ENCODE results near the gene ZNF268. TPM values are rescaled to one million over a fixed set of nuclear protein-coding genes. Genes with fewer than 3 reads are reported as not detected.

ZNF268 gene
- total RNA-seq, 4 donors from 2014 or later, result 15.5 to 36.9 (median 19.0) TPM

DNA sequence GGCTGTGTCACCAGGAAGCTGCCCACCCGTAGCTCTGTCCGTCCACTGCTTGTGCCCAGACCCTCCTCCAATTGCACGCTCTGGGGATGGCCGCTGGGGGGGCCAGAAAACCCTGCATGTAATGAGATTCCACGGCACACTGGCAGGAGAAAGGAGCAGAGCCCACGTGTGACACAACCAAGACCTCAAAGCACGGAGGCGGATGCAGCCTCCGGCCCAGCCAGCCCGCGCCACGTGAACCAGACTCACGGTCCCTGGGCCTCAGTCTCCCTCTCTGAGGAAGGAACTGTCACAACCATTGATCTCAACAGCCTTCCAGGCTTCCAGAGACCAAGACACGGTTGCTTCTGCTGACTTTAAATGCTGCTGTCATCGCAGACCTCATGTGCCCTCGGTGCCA, 39.9 kb downstream of the ZNF268 start:
- Histone ChIP-seq H3K4me3 (no peak overlapping the region), H3K36me3 (no peaks in the 10 kb centered on the region), H3K4me1 (no peaks in the 10 kb centered on the region), H3K27me3 (no peaks in the 10 kb centered on the region), H3K9me3 (peaks cover 0 to 76% (median 0%) of the 10 kb centered on the region in 3 donors), H3K27ac (no peak overlapping the region)
- TF ChIP-seq, protein P1, sequence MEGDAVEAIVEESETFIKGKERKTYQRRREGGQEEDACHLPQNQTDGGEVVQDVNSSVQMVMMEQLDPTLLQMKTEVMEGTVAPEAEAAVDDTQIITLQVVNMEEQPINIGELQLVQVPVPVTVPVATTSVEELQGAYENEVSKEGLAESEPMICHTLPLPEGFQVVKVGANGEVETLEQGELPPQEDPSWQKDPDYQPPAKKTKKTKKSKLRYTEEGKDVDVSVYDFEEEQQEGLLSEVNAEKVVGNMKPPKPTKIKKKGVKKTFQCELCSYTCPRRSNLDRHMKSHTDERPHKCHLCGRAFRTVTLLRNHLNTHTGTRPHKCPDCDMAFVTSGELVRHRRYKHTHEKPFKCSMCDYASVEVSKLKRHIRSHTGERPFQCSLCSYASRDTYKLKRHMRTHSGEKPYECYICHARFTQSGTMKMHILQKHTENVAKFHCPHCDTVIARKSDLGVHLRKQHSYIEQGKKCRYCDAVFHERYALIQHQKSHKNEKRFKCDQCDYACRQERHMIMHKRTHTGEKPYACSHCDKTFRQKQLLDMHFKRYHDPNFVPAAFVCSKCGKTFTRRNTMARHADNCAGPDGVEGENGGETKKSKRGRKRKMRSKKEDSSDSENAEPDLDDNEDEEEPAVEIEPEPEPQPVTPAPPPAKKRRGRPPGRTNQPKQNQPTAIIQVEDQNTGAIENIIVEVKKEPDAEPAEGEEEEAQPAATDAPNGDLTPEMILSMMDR (IDR thresholded peaks at IDR 0.05), result no peak
- no peak for TF ChIP-seq POLR2AphosphoS5 (IDR thresholded peaks at IDR 0.05)
- no peak for TF ChIP-seq POLR2A (IDR thresholded peaks at IDR 0.05)
- no peak for TF ChIP-seq EP300 (IDR thresholded peaks at IDR 0.05)
- 88% methylated on average over 3 of the region's 16 CpGs; no CpG with 5 or more reads in 1 of the 2 donors for WGBS, 2 donors (ENCODE audit: low coverage in 1 of 2)
- no peak for ATAC-seq

DNA sequence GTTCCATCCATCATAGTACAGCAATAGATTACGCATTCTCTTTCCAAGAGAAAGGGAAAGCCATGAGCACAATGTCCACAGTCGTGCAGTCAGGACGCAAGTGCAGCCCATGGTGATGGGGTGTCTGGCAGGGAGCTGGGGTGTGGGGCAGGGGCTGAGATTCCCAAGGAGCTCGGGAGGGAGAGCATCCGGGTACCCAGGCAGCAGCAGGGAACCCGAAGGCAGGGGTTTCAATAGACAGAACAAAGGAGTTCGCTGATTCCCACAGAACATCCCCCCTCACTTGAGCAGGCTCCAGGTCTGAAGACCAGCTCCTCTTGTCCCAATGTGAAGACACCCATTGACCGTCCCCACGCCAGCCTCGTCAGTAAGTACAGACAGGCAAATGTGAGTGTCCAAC, 40.9 kb downstream of the ZNF268 start:
- Histone ChIP-seq H3K36me3 (no peaks in the 10 kb centered on the region), H3K27me3 (no peaks in the 10 kb centered on the region), H3K27ac (no peak overlapping the region), H3K9me3 (peaks cover 0 to 66% (median 0%) of the 10 kb centered on the region in 3 donors), H3K4me3 (no peak overlapping the region), H3K4me1 (no peaks in the 10 kb centered on the region)
- 78 to 89% methylated on average over 3 to 6 of the region's 10 CpGs for WGBS, 2 donors (ENCODE audit: low coverage in 1 of 2)
- TF ChIP-seq POLR2AphosphoS5 (IDR thresholded peaks at IDR 0.05) (no peak), EP300 (IDR thresholded peaks at IDR 0.05) (no peak)
- TF ChIP-seq, protein P1 (IDR thresholded peaks at IDR 0.05), result no peak
- no peak for ATAC-seq

DNA sequence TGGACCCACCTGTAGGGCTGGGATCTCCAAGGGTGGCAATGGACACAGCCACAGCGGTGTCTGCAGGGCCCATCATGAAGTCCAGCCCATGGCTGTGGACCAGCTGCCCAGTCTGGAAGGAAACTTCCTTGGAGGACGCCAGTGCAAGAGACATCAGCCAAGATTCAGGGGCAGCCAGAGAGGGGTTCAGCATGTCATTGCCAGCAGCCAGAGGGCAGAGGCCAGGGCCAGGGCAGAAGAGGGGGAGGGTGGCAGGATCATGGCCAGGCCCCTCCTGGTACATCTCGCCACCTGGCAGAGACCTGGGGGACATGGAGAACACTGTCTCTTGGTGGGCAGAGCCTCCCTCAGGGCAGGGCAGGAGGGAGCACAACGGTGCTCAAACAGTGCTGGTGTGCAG, 44.2 kb downstream of the ZNF268 start:
- H3K27me3 ChIP-seq, result no peaks in the 10 kb centered on the region
- H3K9me3 ChIP-seq, result peaks cover 0 to 39% (median 0%) of the 10 kb centered on the region in 3 donors
- 100% methylated on average over 1 of the region's 4 CpGs; no CpG with 5 or more reads in 1 of the 2 donors for WGBS, 2 donors (ENCODE audit: low coverage in 1 of 2)
- no peak for ATAC-seq
- no peaks in the 10 kb centered on the region for H3K4me1 ChIP-seq
- no peak overlapping the region for H3K27ac ChIP-seq
- no peaks in the 10 kb centered on the region for H3K36me3 ChIP-seq
- H3K4me3 ChIP-seq, result no peak overlapping the region
- TF ChIP-seq POLR2A (IDR thresholded peaks at IDR 0.05), result no peak
- TF ChIP-seq POLR2AphosphoS5 (IDR thresholded peaks at IDR 0.05), result no peak
- TF ChIP-seq EP300 (IDR thresholded peaks at IDR 0.05), result no peak
- TF ChIP-seq, protein P1 (IDR thresholded peaks at IDR 0.05), result no peak

DNA sequence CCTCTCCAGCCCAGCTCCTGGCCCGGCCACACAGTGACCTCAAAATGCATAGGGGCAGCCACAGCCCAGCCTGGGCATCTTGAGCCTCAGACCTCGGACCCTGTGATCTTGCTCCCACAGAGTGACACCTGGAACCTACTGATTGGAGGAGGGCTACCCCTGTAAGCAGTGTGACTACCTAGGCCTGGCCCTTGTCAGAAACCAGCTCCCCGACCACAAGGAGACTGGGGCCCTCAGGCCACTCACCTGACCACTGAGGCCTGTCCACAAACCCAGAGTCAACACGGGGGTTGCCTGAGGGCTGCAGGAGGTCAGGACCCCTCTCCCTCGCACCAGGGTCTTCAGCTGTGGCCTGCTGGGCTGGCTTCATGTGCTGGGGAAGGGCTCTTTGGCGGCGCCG, 45.4 kb downstream of the ZNF268 start:
- ATAC-seq, result no peak
- H3K4me3 ChIP-seq, result no peak overlapping the region
- TF ChIP-seq, protein P1 (IDR thresholded peaks at IDR 0.05), result no peak
- no peak for TF ChIP-seq POLR2AphosphoS5 (IDR thresholded peaks at IDR 0.05)
- no peak for TF ChIP-seq POLR2A (IDR thresholded peaks at IDR 0.05)
- TF ChIP-seq EP300 (IDR thresholded peaks at IDR 0.05), result no peak
- H3K27ac ChIP-seq, result no peak overlapping the region
- H3K27me3 ChIP-seq, result no peaks in the 10 kb centered on the region
- no peaks in the 10 kb centered on the region for H3K36me3 ChIP-seq
- H3K9me3 ChIP-seq, result peaks cover 0 to 32% (median 0%) of the 10 kb centered on the region in 3 donors
- WGBS, 2 donors (ENCODE audit: low coverage in 1 of 2), result 60% methylated on average over 1 of the region's 8 CpGs; no CpG with 5 or more reads in 1 of the 2 donors
- no peaks in the 10 kb centered on the region for H3K4me1 ChIP-seq

DNA sequence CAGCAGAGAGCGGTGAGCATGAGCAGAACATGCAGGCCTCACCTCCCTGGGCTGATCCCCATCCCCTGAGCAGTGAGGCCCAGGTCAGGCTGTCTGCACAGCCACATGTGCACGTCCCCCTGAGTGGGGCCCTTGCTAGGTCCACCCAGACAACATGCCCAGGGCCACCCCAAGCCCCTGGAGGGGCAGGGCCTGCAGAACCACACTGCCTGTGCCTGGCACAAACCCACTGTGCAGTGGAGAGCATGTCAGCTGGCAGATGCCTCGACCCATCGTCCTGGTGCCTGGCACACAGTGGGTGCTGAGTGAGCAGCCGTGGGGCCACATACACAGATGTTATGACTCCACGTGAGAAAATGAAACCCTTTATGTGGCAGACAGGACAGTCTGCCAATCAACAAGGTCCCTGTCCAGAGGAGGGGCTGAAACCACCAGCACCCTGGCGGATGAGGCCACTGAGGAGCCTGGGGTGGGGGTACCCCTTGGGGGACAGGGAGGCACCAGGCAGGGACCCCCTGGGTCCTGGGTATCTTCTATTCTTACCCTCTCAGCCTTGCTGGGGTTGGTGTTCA, 46.1 kb downstream of the ZNF268 start:
- H3K36me3 ChIP-seq, result no peaks in the 10 kb centered on the region
- no CpG with 5 or more reads among the region's 7 CpGs for WGBS, 2 donors (ENCODE audit: low coverage in 1 of 2)
- H3K4me3 ChIP-seq, result no peak overlapping the region
- no peak for TF ChIP-seq POLR2AphosphoS5 (IDR thresholded peaks at IDR 0.05)
- TF ChIP-seq, protein P1 (IDR thresholded peaks at IDR 0.05), result no peak
- no peak for TF ChIP-seq EP300 (IDR thresholded peaks at IDR 0.05)
- TF ChIP-seq POLR2A (IDR thresholded peaks at IDR 0.05), result no peak
- H3K9me3 ChIP-seq, result peaks cover 0 to 25% (median 0%) of the 10 kb centered on the region in 3 donors
- ATAC-seq, result no peak
- no peak overlapping the region for H3K27ac ChIP-seq
- H3K4me1 ChIP-seq, result no peaks in the 10 kb centered on the region
- peaks cover 4% of the 10 kb centered on the region for H3K27me3 ChIP-seq
